HG03159 (cell line): ENCODE measurements around the gene PRDM2.

ENCODE experiments used
- ATAC-seq: cut with Tn5 transposase; IDR thresholded peaks from one replicate; pipeline ENCODE4 v1.9.1; 2021; ENCODE audit warnings: mild to moderate bottlenecking, moderate library complexity; ENCODE audit not compliant: unreplicated experiment

PRDM2 gene

DNA sequence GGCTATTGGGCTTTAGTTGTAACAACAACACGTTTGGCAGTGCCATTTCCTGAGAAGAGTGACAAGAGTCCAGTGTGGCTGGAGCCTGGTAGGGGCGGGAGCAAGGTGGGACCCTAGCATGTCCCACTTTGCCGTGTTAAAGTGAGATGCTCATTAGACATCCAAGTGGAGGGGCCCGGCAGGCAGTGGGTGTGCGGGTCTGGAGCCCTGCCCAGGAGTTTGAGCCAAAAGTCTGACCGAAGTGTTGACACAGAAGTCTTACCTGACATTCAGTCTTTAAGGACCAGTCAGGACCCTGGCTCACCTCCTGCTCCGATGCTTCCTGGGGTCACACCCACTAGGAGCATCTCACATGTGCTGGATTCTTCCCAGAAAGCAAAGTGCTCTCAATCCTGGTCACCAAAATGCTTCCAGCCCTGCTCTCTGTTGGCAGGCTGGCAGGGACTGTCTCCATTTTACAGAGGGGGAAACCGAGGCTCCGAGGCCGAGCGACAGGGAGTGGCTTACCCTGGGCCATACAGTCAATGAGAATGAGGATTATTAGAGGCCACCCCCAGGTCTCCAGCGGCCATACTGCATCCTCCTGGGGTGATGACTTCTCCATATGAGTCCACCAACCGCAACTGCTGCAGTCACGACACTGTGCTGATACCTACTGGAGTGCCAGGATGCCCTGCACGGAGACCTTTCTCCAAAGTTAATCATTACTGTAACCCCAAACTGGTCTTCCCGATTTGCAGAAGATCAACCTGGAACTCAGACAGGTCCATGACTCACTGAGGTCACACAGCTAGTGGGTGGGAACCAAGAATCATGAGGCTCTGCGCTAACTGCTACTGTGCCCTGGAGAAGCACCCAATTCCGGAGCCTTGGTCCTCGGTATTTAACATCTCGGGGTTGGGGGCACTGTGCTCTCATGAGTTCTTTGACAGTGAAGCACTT is 112.7 kb downstream of the PRDM2 start:
- ATAC-seq, result no peak

DNA sequence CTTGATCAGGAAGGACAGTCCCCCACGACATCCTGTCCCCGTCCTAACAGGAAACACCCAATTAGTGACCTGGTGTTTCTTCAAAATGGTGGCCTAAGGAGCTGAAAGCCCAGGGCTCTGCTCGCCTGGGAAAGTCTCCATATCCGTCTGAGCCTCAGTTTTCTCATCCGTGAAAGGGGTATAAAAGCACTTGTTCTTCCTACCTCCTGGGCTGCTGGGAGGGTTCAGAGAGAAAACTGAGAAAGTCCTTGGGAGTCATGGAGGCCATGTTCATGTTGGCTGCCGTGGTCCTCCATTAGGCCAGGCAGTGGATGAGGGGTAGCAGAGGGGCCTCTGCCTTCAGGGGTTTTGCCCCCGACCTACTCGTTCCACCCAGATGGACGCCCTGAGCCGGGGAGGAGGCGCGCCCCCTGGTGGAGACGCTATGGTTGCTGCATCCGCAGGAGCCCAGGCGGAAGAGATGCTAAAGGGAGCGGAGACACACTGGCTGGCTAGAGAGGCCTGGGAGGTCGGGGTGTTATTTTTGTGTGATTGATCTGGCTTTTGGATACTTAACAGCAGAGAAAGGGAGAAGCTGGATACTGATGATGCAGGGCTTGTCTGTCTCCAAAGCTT is 113.5 kb downstream of the PRDM2 start:
- no peak for ATAC-seq

DNA sequence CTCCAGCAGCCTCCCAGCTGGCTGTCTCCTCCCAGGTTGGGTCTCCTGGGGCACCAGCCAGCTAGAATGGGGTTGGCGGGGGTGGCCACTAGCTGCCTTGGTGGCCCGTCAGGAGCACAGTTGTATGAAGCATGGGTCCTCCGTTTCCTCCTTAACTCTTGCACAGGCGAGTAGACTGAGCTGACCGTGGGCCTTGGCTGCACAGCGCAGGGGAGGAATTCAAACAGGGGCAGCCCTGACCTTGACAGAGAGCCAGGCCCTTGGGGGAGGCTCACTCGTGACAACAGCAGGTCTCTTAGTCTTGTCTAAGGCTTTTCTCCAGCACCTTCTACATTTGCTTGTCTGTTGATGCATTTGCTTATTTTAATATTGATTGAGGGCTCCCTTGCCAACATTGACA is 114.1 kb downstream of the PRDM2 start:
- no peak for ATAC-seq

DNA sequence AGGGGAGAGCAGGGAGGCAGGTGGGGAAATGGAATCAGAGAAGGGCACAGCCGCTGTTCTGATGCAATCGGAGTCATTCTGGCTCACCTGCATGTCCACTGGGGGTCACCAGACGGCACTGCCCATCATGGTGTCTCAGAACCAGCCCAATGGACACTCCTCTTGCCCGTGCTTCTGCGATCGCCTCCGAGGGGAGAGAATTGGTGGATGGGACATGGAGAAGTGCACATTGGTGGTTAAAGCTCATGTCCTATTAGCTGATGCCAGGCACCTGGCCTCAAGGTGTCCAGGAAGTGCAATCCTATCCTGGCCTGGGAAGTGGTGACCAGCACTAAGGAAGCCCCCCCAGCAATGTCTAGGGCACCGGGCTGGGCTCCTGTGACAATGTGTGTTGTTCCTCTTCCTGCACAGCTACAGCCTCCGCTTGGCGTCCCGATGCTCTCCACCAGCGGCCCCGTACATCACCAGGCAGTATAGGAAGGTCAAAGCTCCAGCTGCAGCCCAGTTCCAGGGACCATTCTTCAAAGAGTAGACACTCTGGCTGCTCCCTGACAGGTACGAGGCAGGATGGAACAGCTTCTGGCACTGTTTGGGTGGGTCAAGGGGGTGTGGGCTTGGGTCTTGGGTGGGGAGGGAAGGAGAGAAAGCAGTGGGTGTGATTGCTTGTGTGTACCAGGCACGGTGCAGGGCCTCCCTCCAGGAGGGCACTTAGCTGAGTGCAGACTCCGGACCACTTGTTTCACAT is 116.2 kb downstream of the PRDM2 start:
- ATAC-seq, result no peak

DNA sequence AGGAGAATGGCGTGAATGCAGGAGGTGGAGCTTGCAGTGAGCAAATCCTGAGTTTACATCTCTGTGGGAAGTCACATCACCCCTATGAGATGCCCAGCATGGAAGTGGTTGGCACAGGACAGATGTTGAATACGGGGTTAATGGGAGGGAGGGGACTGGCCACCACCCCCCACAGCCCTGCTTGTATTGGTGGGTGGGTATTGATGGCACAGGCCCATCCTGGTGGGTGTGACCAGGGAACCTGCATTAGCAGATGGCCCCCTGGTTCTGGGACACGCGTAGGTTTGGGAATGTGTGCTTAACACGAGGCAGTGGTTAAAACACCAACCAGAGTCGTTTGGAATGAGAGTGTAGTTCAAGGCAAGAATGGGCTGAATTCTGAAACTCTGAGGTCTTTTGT is 117.9 kb downstream of the PRDM2 start:
- no peak for ATAC-seq

DNA sequence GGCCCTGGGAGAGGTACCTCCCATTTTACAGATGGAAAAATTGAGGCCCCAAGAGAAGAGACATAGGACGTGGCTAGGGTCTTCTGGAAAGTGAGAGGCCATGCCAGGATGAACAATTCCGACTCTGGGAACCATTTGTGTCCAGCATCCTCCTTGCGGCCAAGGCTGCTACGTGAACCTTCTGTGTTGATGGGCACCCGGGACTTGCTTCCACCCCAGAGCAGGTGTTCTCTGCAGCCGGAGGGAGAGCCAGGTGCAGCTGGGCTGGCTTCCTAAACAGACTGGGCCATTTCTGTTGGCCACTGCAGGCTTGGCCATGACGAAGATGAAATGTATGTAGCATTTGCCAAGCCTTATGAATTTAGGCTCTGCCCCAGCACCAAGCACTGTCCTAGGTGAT is 118.9 kb downstream of the PRDM2 start:
- ATAC-seq, result no peak

DNA sequence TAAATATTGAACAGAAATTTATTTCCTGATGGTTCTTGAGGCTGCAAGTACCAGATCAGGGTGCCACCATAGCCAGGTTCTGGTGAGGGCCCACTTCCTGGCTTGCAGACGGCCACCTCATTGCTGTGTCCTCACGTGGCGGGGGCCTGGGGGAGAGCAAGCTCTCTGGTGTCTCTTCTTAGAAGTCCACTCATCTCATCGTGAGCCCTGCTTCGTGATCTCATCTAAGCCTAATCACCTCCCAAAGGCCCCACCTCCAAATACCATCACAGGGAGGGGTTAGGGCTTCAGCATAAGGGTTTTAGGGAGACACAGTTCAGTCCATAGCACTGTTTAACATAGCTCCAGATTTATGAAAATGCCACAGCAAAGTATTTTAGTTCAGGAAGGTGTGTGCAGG is 119.7 kb downstream of the PRDM2 start:
- no peak for ATAC-seq

DNA sequence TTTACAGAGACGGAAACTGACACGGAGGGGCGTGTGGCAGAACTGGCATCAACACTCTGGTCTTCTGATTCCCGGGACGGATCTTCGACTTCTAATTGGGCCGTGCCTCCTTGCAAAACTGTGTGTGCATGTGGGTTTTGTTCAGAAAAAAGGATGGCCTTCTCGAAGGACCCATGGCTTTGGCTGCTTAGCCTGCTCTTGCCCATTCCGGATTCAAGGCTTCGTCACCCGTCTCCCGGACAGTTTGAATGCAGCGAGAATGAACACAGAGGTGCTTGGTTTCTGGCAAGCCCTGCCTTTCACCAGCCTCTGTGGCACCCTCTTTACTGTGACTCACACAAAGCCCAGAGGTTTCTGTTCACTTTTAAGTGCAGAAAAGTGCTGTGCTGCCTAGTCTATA is 120.1 kb downstream of the PRDM2 start:
- ATAC-seq, result no peak

DNA sequence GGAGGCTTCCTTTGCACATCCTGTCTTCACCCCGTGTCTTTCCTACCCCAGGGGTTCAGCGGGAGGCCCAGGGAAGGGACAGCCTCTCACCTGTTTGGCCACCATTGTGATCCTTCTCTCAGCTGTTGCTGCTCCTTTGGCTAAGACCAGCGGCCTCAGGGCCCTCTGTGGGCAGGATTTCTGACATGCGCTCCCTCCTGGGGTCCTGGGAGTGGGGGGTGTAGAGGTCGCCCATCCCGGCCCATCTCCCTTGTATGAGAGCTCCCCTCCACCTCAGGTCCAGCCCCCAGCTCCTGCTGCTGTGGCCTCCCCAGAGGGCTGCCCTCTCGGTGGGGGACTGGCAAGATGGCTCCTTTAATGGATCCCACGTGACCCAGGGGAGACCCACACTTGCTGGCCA is 120.5 kb downstream of the PRDM2 start:
- ATAC-seq, result no peak

DNA sequence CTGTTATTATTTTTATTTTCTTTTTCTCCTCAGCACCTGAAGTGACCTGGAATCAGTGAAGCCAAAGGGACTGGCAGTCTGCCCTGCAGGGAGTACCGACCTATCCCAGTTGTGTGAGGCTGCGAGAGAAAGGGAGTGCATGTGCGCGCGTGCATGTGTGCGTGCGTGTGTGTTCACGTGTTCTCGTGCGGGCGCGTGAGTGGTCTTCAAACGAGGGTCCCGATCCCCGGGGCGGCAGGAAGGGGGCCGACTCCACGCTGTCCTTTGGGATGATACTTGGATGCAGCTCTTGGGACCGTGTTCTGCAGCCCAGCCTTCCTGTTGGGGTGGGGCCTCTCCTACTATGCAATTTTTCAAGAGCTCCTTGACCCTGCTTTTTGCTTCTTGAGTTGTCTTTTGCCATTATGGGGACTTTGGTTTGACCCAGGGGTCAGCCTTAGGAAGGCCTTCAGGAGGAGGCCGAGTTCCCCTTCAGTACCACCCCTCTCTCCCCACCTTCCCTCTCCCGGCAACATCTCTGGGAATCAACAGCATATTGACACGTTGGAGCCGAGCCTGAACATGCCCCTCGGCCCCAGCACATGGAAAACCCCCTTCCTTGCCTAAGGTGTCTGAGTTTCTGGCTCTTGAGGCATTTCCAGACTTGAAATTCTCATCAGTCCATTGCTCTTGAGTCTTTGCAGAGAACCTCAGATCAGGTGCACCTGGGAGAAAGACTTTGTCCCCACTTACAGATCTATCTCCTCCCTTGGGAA is 123.3 kb downstream of the PRDM2 start:
- no peak for ATAC-seq

DNA sequence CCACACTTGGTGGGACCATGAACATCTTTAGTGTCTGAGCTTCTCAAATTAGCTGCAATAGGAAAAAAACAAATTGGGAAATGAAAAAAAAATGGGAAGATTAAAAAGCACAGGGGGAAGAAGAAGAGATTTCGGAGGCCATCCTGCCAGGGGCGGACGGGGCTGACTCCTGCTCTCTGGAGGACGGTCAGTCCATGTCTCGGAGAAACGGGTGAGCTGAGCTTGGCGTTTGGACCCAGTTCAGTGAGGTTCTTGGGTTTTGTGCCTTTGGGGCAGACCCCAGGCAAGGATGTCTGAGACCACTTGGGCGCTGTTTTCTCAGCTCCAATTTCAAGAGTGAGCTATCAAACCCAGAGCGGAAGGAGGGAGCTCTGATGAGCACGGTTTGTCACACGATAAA is 123.9 kb downstream of the PRDM2 start:
- ATAC-seq, result no peak

DNA sequence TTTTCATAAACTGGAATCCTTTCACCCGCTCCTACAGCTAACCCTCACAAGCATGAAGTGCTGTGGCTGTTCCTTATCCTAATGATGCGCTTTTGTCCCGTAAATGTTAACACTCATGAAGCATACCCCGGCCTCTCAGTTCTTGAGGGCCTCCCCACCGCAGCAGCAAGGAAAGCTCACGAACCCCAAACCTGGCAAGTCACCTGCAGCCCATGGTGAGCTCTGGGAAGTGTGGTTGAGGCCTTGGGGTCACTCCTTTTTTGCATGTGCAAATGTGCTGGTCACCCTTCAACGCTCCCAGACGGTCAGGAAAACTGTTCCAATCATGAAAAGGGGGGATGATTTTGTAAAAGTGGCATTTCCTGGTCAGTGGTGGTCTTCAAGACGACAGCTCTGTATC is 124.6 kb downstream of the PRDM2 start:
- ATAC-seq, result no peak

DNA sequence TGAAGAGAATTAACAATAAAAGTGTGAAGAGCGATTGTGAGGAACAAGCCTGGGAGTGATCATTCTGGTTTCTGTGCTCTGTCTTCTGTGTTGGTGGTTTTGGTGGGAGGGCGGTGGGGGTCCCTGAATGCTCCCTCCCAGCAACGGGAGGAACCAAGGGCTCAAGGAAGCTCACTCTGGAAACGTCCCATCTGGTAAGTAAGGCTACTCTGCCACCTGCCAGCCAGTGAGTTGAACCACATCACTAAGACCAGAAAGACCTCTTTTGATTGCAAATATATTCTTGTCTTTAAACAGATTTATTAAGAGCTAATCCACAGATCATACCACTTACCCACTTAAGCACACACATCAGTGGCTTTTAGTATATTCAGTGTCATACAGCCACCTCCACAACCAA is 125.0 kb downstream of the PRDM2 start:
- ATAC-seq, result no peak

DNA sequence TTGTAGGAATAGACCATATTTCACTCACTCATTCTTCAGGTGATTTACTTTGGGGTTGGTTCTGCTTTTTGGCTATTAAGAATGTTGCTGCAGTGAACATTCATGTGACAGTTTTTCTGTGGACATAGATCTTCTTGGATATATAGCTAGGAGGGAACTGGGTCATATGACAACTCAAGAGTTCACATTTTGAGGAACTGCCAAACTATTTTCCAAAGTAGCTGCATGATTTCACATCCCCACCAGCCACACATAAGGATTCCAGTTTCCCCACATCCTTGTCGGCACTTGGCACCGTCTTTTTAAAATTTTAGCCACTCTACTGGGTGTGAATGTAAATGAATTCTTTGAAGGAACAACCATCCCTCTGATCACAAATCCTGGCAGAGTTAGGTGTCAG is 126.0 kb downstream of the PRDM2 start:
- ATAC-seq, result no peak

DNA sequence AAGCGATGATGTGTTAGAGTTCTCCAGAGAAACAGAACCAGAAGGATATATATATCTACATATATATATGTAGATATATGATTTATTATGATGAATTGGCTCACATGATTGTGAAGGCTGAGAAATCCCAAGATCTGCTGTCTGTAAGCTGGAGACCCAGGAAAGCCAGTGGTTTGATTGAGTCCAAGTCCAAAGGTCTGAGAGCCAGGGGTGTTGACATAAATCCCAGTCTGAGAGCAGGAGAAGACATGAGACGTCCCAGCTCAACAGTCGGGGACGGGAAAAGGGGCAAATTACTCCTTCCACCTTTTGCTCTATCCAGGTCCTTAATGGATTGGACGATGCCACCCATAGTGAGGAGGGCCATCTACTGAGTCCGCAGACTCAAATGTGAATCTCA is 126.6 kb downstream of the PRDM2 start:
- no peak for ATAC-seq

DNA sequence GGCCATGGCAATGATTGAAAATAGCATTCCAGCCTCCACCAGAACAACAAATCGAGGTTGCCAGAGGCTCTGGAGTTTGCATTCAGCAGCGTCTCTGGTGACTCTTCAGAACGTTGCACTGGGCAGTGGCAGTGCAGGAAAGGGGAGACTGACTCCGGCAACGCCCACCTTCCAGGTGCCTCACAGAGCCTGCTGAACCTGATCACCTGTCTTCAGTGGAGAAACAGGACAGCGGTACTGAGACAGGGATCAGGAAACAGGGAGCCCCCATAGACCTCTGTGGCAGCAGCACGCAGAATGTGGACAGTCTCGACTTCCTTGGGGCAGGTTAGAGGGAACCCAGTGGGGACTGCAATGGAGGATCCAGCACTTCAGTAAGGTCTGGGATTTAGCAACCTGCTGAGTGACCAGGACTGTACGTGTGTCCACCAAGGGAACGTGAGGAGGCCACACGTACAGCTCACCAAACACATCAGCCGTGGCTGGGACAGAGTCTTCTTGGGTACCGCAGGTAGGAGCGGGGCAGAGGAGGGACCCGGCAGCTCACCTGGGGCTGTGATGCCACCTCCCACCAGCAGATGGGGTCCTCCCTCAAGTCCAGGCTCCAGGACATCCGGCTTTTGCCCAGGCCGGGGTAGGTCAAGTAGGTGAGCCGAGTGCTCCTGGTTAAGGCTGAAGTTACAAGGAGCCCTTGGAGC is 128.6 kb downstream of the PRDM2 start:
- no peak for ATAC-seq

DNA sequence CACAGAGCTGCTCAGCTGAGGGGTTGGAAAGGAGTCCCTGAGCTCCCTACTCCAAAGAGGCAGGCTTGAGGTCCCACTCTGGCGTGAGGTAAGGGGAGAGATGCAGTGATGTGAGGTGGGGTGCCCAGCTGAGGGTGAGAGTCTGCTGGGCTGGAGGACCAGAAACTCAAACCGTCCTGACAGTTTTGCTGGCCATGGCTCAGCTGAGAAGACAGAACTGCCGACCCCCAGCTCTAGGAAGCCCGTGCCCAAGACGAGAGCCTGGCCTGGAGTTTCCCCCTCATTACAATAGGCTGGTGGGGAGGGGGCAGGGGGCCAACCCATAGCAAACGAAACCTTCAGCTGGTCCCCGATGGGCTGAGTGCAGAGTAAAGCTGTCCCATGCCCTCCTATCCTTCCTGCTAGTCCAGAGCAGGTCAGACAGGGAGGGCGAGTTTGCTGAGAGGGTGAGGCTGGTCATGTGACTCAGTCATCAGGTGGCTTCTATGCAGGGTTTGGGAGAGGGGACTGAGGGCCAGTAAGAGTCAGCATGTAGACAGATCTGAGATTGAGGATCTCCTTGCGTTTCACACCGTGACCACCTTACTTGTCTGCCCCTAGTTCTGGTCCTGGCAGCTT is 129.3 kb downstream of the PRDM2 start:
- no peak for ATAC-seq

DNA sequence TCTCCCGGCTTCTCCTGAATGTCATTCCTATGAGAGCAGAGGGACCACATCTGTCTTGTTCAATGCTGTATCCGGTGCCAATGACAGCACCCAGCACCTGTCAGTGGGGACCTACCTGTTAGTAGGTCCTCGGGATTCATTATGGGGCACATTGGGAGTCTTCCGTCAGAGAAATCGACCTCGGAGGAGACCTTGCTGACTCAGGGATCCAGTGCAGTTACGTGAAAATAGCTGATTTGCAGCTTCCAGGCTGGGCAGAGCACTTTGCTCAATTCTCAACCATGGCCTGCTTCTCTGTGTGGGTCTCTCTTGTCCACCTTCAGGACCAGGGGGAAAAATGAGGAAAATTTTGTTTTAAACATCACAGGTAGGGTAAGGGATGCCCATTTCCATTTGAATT is 130.2 kb downstream of the PRDM2 start:
- no peak for ATAC-seq

DNA sequence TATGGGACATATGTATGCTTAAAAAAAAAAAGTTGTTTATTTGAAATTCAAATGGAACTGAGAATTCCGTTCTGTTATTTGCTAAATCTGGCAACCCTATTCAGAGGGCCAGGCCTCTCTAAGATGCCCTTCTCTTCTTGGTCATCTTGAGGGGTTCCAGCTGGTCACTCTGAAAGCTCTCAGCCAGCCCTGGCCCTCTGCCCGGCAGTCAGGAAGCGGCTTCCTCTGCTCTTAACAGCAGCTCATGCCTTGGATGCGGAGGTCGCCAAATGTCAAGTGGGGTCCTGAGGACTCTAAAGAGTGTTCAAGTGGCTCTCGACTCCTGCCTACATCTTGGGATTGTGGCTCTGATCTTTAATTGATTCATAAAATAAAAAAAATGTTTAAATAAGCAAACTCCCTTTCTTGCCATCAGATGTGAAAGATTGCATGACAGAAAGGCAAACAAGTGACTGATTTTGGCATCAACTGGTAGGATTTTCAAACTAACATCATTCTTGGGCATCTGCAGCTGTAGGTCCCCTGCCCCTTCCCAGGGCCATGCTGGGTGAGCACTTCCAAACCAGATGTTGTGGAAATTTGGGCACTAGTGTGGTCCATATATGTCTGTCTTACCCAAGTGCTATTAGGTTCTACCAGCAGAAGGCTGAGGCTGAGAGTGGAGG is 130.8 kb downstream of the PRDM2 start:
- ATAC-seq, result no peak

DNA sequence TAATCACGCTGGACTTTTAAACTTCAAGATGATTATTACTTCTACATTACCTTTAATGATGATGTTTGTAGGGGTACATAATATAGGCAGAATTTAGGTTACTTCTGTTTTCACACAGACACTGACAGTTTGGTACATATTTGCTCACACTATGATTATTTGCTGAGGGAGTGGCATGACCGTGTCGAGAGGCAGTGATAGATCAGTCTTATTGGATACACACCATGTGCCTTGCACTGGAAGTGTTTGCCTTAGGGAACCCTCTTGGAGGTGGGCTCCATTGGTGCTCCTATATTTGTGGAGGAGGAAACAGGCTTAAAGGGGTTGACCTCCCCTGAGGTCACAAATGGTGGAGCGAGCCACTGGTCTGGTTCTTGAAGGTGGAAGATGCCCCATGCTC is 132.1 kb downstream of the PRDM2 start:
- ATAC-seq, result no peak
